VCaP (cell line): ENCODE results near the gene CDC42.
"Not testable (repeated sequence)": the region's sequence is repeated elsewhere in the genome, so short reads cannot be mapped to it uniquely, and the experiment has no call there.

Source experiments
- H3K27ac ChIP-seq: fragments of 450-650 bp; 2 replicates; pipeline ENCODE4 v1.5.1; 2017
- TF ChIP-seq, protein P1 (sequence below): fragments of 450-650 bp; conservative IDR thresholded peaks from 2 replicates; pipeline ENCODE4 v1.5.1; 2017; ENCODE audit warnings: mild to moderate bottlenecking, moderate library complexity

CDC42 gene

DNA sequence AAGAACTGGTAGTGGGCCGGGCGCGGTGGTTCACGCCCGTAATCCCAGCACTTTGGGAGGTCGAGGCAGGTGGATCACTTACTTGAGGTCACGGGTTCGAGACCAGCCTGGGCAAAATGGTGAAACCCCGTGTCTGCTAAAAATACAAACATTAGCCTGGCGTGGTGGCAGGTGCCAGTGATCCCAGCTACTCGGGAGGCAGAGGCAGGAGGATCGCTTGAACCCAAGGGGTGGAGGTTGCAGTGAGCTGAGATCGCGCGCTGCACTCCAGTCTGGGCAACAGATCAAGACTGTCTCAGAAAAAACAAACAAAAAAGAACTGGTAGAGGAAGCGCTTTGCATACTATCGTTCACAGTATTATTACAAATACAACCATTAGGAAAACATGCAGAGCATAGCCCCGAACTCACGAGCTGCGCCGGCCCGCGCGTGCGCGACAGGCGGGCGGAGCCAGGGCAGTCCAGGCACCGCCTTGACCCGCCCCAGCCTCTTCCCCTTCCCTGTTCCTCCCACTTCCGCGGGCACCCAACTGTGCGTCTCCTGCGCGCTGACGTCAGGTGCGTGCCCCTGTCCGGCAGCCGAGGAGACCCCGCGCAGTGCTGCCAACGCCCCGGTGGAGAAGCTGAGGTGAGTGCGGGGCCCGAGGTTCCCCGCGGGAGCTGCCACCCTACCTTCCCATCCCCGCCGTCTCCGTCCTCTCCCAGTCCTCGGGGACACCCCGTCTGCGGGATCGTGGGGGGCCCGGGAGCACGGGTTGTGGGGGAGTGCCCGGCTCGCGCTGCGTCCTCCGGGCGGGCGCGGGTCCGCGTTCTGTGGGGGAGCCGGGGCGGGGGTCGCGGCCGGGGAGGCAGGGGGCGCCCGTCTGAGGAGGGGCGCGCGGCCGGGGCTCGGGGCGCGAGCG is at the start of gene CDC42:
Gene CDC42 (plus strand): TSS at position 595 of the 902 bp plus-strand sequence. CDS start 25,770 bp downstream, outside the sequence.
- TF ChIP-seq, protein P1, sequence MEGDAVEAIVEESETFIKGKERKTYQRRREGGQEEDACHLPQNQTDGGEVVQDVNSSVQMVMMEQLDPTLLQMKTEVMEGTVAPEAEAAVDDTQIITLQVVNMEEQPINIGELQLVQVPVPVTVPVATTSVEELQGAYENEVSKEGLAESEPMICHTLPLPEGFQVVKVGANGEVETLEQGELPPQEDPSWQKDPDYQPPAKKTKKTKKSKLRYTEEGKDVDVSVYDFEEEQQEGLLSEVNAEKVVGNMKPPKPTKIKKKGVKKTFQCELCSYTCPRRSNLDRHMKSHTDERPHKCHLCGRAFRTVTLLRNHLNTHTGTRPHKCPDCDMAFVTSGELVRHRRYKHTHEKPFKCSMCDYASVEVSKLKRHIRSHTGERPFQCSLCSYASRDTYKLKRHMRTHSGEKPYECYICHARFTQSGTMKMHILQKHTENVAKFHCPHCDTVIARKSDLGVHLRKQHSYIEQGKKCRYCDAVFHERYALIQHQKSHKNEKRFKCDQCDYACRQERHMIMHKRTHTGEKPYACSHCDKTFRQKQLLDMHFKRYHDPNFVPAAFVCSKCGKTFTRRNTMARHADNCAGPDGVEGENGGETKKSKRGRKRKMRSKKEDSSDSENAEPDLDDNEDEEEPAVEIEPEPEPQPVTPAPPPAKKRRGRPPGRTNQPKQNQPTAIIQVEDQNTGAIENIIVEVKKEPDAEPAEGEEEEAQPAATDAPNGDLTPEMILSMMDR: no peak
- peak within 1 kb of the TSS; percentile 96 for H3K27ac ChIP-seq

DNA sequence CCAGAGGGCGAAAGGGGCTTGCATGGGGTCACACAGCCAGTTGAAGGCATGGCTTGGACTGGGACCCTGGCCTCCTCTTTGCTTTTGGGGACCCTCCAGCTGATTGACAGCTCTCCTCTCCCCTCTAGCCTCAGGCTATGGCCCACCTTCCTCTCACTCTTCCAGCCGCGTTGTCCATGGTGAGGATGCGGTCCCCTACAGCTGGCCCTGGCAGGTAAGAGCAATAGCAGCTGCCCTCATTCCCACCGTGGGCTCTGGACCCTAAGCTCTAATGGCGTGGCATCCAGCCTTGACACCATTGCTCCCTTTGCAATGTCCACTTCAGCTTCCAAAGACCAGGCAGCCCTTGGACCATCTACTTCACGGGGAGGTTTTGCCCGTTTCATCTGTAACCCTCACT is 49.6 kb upstream of the CDC42 start:
- H3K27ac ChIP-seq: not testable (repeated sequence)

DNA sequence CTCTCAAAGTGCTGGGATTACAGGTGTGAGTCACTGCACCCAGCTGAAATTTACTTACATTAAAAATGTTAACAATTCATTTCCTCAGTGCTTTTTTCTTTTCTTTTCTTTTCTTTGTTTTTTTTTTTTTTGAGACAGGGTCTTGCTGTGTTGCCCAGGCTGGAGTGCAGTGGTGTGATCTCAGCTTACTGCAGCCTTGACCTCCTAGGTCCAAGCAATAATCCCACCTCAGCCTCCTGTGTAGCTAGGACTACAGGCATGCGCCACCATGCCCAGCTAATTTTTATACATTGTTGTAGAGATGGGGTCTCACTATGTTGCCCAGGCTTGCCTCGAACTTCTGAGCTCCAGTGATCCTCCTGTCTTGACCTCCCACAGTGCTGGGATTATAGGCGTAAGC is 48.5 kb upstream of the CDC42 start:
- H3K27ac ChIP-seq: not testable (repeated sequence)

DNA sequence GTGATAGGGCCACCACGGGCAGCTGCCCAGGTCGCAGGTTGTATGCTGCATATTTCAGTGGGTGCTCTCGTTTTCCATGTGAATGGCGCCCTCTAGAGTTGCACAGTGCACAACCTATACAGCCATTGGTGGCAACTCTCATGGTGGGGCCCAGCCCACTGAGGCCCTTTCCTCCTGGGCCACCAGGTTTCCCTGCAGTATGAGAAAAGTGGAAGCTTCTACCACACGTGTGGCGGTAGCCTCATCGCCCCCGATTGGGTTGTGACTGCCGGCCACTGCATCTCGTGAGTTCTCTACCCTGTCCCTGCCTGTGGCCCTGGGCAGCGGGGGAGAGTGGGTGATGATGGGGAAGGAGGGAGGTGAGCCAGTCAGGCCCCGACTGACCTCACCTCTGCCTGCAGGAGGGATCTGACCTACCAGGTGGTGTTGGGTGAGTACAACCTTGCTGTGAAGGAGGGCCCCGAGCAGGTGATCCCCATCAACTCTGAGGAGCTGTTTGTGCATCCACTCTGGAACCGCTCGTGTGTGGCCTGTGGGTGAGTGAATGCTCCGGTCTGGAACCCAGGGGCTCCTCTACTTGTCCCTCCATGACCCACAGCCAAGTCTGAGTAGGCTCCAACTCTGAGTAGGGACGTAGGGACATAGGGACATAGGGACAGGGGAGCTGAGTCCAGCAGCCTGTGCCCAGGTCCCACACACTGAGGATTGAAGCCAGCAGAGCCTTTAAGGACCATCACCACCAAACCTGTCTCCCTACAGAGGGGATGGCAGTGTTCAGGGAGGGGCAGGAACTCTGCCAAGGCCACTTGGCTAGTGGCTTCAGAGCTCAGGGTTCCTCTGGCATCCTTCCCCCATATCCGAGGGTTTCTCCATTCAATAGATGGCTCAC is 47.0 kb upstream of the CDC42 start:
- TF ChIP-seq, protein P1: peak; percentile 40
- peak overlapping the region; percentile 36; the same call in 1 of the 2 replicates for H3K27ac ChIP-seq

GRCh38 chr1:22006736-22007135 is 45.8 kb upstream of the CDC42 start:
- peak overlapping the region; percentile 36; the same call in 1 of the 2 replicates for H3K27ac ChIP-seq

DNA sequence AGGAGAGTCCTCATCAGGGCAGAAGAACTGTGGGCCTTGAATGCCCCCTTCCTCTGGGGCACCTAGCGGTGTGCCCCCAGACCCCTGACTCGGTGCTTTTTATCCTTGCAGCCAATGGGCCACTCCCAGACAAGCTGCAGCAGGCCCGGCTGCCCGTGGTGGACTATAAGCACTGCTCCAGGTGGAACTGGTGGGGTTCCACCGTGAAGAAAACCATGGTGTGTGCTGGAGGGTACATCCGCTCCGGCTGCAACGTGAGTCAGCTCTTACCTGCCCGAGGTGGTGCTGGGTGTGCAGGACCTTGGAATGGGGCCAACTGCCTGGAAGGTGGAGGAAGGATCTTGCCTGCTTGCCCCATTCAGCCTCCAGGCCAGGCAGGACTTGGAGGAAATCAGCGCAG is 45.2 kb upstream of the CDC42 start:
- not testable (repeated sequence) for H3K27ac ChIP-seq

GRCh38 chr1:22009566-22009965 is 42.9 kb upstream of the CDC42 start:
- not testable (repeated sequence) for H3K27ac ChIP-seq

- H3K27ac ChIP-seq: not testable (repeated sequence)
Measured at GRCh38 chr1:22012752-22013151, 39.8 kb upstream of the CDC42 start.

GRCh38 chr1:22014575-22015206 is 37.8 kb upstream of the CDC42 start:
- not testable (repeated sequence) for H3K27ac ChIP-seq

GRCh38 chr1:22018583-22019559 is 33.6 kb upstream of the CDC42 start:
- no peak overlapping the region; the same call in 1 of the 2 replicates for H3K27ac ChIP-seq
- TF ChIP-seq, protein P1: peak; percentile 32; the same call in 1 of the 2 replicates
